ENCODE results near the gene NAA80.

- TF ChIP-seq CTCF (IDR thresholded peaks at IDR 0.05; ENCODE audit: low read depth, low read length), result no peak
- TF ChIP-seq EZH2phosphoT487 (IDR thresholded peaks at IDR 0.05; ENCODE audit: low read depth), result no peak
Measured at GRCh38 chr3:50319181-50319893, 20.1 kb upstream of the NAA80 start.

Data from OCI-LY3 (cell line).